PFSK-1 (cell line): ENCODE results near the gene NELFB.

Source experiments
- FOXP2 ChIP-seq: optimal IDR thresholded peaks from 2 replicates; pipeline ENCODE3; 2011; ENCODE audit warnings: borderline replicate concordance, control low read depth, inconsistent platforms; ENCODE audit not compliant: insufficient read depth; ENCODE audit errors: extremely low read length, extremely low read depth
- POLR2AphosphoS5 ChIP-seq: IDR thresholded peaks from 2 replicates; pipeline ENCODE4 v1.6.1; 2012; ENCODE audit warnings: low read depth, mild to moderate bottlenecking, control low read depth, low read length, moderate library complexity
- SIN3A ChIP-seq: IDR thresholded peaks from 2 replicates; pipeline ENCODE4 v1.6.1; 2012; ENCODE audit warnings: mild to moderate bottlenecking, low read length, moderate library complexity, borderline replicate concordance; ENCODE audit not compliant: insufficient read depth
- TAF1 ChIP-seq: IDR thresholded peaks from 2 replicates; pipeline ENCODE4 v1.6.1; 2012; ENCODE audit warnings: low read length, control low read depth, borderline replicate concordance; ENCODE audit not compliant: insufficient read depth
- TF ChIP-seq, protein P1 (sequence below), 2 experiments: IDR thresholded peaks; 2 replicates each; pipeline versions ENCODE4 v1.6.1 to v1.8.0; 2011 to 2012; ENCODE audit warnings: low read depth in 2 of 2, low read length in 2 of 2, control low read depth in 1 of 2, inconsistent platforms in 1 of 2, mild to moderate bottlenecking in 1 of 2, moderate library complexity in 1 of 2; ENCODE audit not compliant: insufficient read depth in 1 of 2

NELFB gene

DNA sequence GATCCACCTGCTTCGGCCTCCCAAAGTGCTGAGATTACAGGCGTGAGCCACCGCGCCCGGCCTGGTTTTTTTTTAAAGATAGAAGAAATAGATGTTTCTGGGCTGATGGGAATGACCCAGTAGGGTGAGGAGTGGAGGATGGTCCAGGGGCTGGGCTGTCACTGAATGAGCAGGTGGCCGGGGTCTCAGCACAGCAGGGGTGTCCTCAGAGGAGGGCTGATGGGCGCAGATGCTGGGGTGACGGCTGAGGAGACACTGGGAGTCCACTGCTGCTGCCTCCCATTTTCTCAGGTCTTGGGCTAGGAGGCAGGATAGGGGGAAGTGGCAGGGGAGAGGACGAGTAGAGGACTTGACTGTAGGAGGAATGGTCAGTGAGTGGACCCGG, 20.1 kb downstream of the NELFB start:
- no peak for TF ChIP-seq TAF1
- TF ChIP-seq, protein P1, sequence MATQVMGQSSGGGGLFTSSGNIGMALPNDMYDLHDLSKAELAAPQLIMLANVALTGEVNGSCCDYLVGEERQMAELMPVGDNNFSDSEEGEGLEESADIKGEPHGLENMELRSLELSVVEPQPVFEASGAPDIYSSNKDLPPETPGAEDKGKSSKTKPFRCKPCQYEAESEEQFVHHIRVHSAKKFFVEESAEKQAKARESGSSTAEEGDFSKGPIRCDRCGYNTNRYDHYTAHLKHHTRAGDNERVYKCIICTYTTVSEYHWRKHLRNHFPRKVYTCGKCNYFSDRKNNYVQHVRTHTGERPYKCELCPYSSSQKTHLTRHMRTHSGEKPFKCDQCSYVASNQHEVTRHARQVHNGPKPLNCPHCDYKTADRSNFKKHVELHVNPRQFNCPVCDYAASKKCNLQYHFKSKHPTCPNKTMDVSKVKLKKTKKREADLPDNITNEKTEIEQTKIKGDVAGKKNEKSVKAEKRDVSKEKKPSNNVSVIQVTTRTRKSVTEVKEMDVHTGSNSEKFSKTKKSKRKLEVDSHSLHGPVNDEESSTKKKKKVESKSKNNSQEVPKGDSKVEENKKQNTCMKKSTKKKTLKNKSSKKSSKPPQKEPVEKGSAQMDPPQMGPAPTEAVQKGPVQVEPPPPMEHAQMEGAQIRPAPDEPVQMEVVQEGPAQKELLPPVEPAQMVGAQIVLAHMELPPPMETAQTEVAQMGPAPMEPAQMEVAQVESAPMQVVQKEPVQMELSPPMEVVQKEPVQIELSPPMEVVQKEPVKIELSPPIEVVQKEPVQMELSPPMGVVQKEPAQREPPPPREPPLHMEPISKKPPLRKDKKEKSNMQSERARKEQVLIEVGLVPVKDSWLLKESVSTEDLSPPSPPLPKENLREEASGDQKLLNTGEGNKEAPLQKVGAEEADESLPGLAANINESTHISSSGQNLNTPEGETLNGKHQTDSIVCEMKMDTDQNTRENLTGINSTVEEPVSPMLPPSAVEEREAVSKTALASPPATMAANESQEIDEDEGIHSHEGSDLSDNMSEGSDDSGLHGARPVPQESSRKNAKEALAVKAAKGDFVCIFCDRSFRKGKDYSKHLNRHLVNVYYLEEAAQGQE (IDR thresholded peaks at IDR 0.05; ENCODE audit: insufficient read depth in 1 of 2, low read depth in 2 of 2, low read length in 2 of 2) = no peak
- TF ChIP-seq POLR2AphosphoS5 = no peak
- TF ChIP-seq SIN3A = no peak
- no peak for TF ChIP-seq FOXP2

DNA sequence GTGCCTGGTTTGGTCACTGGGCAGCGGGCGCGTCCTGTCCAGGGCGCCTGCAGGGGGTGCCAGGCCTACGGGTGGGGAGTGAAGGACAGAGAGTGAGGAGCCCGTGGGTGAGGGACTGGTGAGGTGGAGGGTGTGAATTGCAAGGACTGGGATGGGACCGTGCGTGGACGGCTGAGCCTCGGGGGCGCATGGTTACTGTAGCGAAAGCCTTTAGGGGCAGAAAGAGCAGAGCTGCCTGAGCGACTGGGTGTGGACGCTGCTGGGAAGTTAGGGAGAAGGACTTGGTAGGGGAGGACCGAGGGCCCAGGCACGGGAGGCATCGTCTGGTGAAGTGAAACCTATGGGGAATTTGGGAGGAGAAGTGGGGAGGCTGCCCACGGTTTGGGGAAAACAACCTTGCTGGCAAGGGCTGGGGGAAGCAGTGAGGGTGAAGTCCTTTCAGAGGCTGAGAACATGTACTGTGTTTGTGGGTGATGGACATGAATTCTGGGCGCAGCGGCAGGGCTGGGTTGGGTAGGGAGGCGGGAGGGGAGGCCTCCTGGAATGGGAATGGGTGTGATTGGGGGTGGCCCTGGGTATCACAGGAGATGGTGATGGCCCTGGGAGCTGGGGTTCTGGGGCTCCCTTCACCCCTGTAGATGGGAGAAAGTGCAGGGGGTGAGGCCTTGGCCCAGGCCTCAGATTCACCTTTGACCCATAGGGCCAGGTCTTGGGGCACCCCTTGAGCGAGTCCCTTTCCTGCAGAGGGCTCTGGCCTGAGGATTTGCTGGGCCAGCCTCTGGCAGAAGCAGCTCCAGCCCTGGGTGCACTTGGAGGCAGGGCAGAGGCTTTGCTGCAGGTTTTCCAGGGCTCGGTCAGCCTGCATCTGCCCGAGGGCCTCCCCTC, 20.7 kb downstream of the NELFB start:
- TF ChIP-seq POLR2AphosphoS5 (no peak), TAF1 (no peak), SIN3A (no peak), FOXP2 (no peak)
- TF ChIP-seq, protein P1 (IDR thresholded peaks at IDR 0.05; ENCODE audit: insufficient read depth in 1 of 2, low read depth in 2 of 2, low read length in 2 of 2) = no peak

DNA sequence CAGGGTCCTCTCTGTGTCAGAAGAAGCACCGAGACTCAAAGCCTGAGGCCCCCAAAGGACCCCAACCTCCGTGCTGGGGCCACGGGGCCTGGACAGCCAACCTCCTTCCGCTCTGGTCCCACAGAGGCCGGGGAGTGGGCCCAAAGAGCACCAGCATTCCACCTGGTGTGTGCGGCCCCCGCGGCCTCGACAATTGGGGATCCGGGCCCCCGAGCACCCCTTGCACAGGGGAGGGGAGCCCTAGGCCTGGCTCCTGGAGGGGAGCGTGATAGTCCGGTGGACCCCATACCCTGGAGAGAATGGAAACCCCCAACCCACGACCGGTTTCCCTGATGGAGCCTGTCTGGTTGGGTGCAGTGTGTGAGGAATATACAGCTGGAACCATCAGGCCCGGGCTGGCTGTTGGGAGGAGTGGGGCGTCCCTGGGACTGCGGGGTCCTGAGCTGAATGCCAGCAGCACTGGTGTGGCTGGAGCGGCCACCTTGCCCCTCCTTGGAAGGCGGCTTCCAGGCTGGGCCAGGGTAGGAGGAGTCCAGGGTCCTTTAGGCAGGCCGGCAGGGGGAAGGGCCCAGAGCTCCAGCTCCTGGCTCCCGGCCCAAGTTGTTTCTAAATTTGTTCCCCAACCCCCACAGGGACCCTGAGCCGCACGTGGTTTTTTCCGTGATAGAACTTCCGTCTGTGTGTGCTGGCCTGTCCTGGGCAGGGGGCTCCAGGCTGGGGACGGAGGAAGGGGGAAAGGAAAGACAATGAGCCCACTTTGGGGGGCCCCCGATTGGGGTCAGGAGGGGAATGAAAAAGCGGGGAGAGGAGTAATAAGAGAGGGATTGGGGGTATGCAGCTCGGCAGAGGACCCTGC, 21.6 kb downstream of the NELFB start:
- no peak for TF ChIP-seq POLR2AphosphoS5
- TF ChIP-seq, protein P1 (IDR thresholded peaks at IDR 0.05; ENCODE audit: insufficient read depth in 1 of 2, low read depth in 2 of 2, low read length in 2 of 2) = no peak
- TF ChIP-seq FOXP2 = no peak
- TF ChIP-seq SIN3A = no peak
- TF ChIP-seq TAF1 = no peak

DNA sequence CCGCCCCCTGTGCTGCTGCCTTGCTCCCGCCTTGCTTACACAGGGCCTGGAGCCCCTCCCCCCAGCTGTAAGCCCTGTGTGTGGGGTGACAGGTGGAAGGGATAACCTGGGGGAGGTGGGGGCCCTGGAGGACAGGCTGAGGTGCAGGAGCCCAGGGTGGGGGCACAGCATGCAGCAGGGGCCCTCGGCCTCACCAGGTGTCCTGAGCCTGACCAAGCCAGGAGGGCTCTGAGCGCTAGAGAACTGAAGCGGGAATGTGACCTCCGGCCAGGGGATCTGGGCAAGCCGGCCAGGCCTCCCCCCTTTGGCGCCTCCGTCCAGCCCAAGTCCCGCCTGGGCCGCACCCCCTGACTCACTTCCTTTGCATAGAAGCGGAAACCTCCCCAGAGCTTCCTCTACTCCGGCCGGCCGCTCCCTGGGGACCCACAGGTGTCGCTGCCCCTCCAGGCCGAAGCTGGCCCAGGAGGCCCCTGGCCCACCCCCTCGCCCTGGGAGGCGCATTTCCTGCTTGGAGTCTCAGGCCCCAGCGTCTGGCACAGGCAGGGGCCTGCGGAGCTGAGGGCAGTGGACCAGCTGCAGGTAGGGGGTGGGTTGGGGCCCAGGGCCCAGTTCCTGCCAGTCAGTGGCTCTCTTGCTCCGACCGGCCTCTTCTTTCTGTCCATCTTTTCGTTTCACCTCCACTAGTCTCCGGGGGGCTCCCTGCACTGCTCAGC, 22.4 kb downstream of the NELFB start, which contains the start of gene TOR4A:
Gene TOR4A (plus strand): TSS at position 398 of the 713 bp plus-strand sequence. CDS start 964 bp downstream, outside the sequence.
- TF ChIP-seq TAF1 (no peak), FOXP2 (no peak), POLR2AphosphoS5 (0 out of 2 replicates have a peak, but pooled peaks have one; percentile 51), SIN3A (no peak)

DNA sequence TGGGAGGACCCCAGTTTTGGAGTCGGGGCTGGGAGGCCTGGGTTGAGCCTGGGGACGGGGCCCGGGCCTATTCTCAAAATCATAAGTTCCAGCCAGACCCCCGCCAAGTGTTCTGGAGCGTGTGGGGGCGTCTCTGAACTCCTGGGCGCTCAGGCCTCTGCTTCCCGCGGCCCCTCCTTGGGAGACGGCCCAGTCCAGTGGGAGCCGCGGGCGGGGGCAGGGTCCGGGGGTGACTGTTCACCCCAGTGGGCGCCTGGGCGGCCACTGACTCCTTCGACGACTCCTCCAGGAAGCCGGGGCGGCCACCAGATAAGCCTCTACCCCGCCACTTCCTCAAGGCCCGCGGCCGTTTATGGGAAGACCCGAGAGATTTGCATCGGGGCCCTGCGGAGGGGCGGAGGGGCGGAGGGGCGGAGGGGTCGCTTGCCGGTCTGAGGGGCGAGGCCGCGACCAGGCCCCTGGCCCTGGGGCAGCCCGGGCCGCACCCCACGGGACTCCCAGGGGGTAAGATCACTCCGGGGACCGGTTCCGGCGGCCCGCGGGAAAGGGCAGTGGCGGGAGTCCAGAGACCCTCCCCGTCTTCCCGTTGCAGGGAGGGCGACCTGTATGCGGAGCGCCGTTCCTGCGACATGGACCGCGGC, 23.1 kb downstream of the NELFB start:
- TF ChIP-seq FOXP2 = no peak
- TF ChIP-seq POLR2AphosphoS5 = no peak
- TF ChIP-seq TAF1 = no peak
- TF ChIP-seq SIN3A = no peak
- TF ChIP-seq, protein P1 (IDR thresholded peaks at IDR 0.05; ENCODE audit: insufficient read depth in 1 of 2, low read depth in 2 of 2, low read length in 2 of 2) = no peak
